Loucy (cell line): Measurements from ENCODE around the gene EXOSC1.
"Not testable (repeated sequence)": the region's sequence is repeated elsewhere in the genome, so short reads cannot be mapped to it uniquely, and the experiment has no call there.

Experiments used
- H2AFZ ChIP-seq: fragments of 200-600 bp; sonication (generic); 2 replicates; pipeline ENCODE4 v1.6.0; 2016; ENCODE audit warnings: antibody characterized with exemption, mild to moderate bottlenecking, low read length, moderate library complexity
- H3F3A ChIP-seq: fragments of 200-600 bp; 2 replicates; pipeline ENCODE4 v1.6.0; 2016; ENCODE audit warnings: antibody characterized with exemption, low read depth, mild to moderate bottlenecking
- H3K27me3 ChIP-seq: fragments of 200-600 bp; sonication (generic); 2 replicates; pipeline ENCODE4 v1.6.1; 2014; ENCODE audit warnings: low read length, mild to moderate bottlenecking; ENCODE audit not compliant: insufficient read depth, poor library complexity, severe bottlenecking
- H3K36me3 ChIP-seq: fragments of 200-600 bp; sonication (generic); 2 replicates; pipeline ENCODE4 v1.6.1; 2016; ENCODE audit warnings: low read length; ENCODE audit not compliant: insufficient read depth
- H3K4me1 ChIP-seq: fragments of 200-600 bp; sonication (generic); 2 replicates; pipeline ENCODE4 v1.5.1; 2014; ENCODE audit warnings: low read length, mild to moderate bottlenecking; ENCODE audit not compliant: insufficient read depth, poor library complexity, severe bottlenecking
- H3K4me2 ChIP-seq: fragments of 200-600 bp; sonication (generic); 2 replicates; pipeline ENCODE4 v1.6.0; 2014; ENCODE audit warnings: antibody characterized with exemption, low read length, low read depth, mild to moderate bottlenecking; ENCODE audit not compliant: poor library complexity, severe bottlenecking
- H3K4me3 ChIP-seq: fragments of 200-600 bp; sonication (generic); 2 replicates; pipeline ENCODE4 v1.5.1; 2014; ENCODE audit warnings: low read length, mild to moderate bottlenecking, mixed read lengths; ENCODE audit not compliant: poor library complexity, severe bottlenecking
- H3K79me2 ChIP-seq: fragments of 200-600 bp; sonication (generic); 2 replicates; pipeline ENCODE4 v1.6.1; 2014; ENCODE audit warnings: low read length; ENCODE audit not compliant: insufficient read depth
- H3K9ac ChIP-seq: fragments of 200-600 bp; sonication (generic); 2 replicates; pipeline ENCODE4 v1.6.0; 2014; ENCODE audit warnings: mild to moderate bottlenecking, low read depth, low read length, moderate library complexity; ENCODE audit not compliant: poor library complexity, severe bottlenecking
- H3K9me2 ChIP-seq: fragments of 200-600 bp; sonication (generic); replicated peaks from 2 replicates; pipeline ENCODE4 v1.6.1; 2016; ENCODE audit warnings: low read depth, low read length, mixed read lengths
- H3K9me3 ChIP-seq: fragments of 200-600 bp; sonication (generic); 2 replicates; pipeline ENCODE4 v1.6.1; 2014; ENCODE audit warnings: mild to moderate bottlenecking, antibody characterized with exemption, low read length, low read depth; ENCODE audit not compliant: insufficient read depth
- H4K20me1 ChIP-seq: fragments of 200-600 bp; sonication (generic); 2 replicates; pipeline ENCODE4 v1.6.0; 2014; ENCODE audit warnings: antibody characterized with exemption, low read length, mild to moderate bottlenecking; ENCODE audit not compliant: insufficient read depth, poor library complexity, severe bottlenecking
- CTCF ChIP-seq: fragments of 200-600 bp; sonication (generic); conservative IDR thresholded peaks from 2 replicates; pipeline ENCODE4 v1.5.1; 2014; ENCODE audit warnings: mild to moderate bottlenecking, antibody characterized with exemption, low read length
- EZH2phosphoT487 ChIP-seq: fragments of 200-600 bp; IDR thresholded peaks from 2 replicates; pipeline ENCODE4 v1.6.1; 2018; ENCODE audit warnings: antibody characterized with exemption, mild to moderate bottlenecking, moderate library complexity, borderline replicate concordance

EXOSC1 gene

DNA sequence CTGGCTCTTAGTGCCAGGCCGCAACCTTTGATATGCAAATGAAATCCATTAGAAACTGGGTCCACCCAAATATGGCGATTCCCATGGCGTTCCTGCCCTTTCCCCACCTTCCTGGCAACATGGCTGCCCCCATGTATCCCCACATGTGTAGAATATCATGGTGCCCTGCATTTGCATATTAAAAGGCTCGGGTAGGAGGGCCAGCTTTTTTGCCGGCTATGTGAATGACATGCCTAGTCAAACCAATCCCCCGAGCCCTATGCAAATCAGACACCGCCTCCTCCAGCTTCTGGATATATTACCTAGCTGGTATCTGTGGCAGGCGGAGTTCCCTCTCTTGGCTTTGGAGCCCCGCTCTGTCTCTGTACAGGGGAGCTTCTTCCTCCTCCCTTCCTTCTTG, 34.1 kb upstream of the EXOSC1 start:
- H3K9me3 ChIP-seq: no peaks in the 10 kb centered on the region
- peaks cover 4% of the 10 kb centered on the region for H4K20me1 ChIP-seq
- H3K27me3 ChIP-seq: no peaks in the 10 kb centered on the region
- no peak overlapping the region for H3K4me2 ChIP-seq
- no peak overlapping the region for H2AFZ ChIP-seq
- H3K36me3 ChIP-seq: peaks cover 82% of the 10 kb centered on the region; the same call in 1 of the 2 replicates
- H3K4me3 ChIP-seq: no peak overlapping the region
- no peaks in the 10 kb centered on the region for H3F3A ChIP-seq
- no peaks in the 10 kb centered on the region for H3K4me1 ChIP-seq
- TF ChIP-seq CTCF: no peak
- TF ChIP-seq EZH2phosphoT487: no peak
- no peaks in the 10 kb centered on the region for H3K9me2 ChIP-seq
- peaks cover 11% of the 10 kb centered on the region; the same call in 1 of the 2 replicates for H3K79me2 ChIP-seq
- H3K9ac ChIP-seq: no peak overlapping the region

DNA sequence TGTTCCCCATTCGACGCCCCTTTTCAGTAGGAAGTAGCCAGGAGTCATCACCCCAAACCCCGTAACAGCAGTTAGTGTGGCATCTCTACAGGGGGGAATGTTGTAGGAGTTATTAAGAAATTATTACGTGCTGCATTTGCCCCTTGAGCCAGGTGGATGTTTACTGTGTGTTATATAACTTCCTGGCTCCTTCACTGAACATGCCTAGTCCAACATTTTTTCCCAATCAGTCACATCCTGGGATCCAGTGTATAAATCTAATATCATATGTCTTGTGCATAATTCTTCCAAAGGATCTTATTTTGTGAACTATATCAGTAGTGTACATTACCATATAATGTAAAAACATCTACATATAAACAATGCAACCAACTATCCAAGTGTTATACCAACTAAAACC, 33.6 kb upstream of the EXOSC1 start:
- H2AFZ ChIP-seq, H3F3A ChIP-seq, H3K4me1 ChIP-seq, H3K4me3 ChIP-seq, H3K9me3 ChIP-seq, H3K9ac ChIP-seq, H3K9me2 ChIP-seq, H3K27me3 ChIP-seq, H3K4me2 ChIP-seq, H4K20me1 ChIP-seq: not testable (repeated sequence)
- Histone ChIP-seq H3K36me3 (peaks cover 87% of the 10 kb centered on the region; the same call in 1 of the 2 replicates), H3K79me2 (peaks cover 11% of the 10 kb centered on the region; the same call in 1 of the 2 replicates)

DNA sequence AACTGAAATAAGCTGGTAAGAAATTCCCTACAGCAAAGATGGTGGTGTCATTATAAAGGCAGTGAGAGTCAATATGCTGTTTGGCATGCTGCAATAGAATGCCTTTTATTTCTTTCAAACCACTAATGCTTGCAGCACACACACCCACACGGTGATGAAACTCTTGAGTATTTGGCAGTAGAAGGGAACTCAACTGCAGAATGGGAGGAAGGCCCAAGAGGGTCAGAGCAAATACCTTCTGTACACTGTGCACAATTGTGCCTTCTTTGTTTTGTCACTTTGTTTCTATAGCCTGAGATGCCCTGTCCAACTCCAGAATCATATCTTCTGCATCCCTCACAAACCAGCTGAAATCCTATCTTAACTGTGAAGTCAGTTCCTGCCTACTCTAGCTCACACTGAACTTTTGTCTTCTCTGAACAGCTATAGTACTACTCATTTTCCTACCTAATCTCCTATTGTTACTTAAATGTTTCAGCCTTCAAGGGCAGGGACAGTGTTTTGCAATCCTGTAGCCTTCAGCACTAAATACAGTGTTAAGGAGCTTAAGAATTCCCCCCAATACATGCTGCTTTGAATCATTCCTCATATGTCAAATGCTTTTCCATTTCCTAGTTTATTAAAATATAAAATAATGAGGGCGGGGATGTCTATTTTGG, 30.3 kb upstream of the EXOSC1 start:
- H2AFZ ChIP-seq: no peak overlapping the region
- no peaks in the 10 kb centered on the region for H3K27me3 ChIP-seq
- H3K4me2 ChIP-seq: no peak overlapping the region
- H3K9me2 ChIP-seq: no peaks in the 10 kb centered on the region
- no peaks in the 10 kb centered on the region for H3K79me2 ChIP-seq
- no peaks in the 10 kb centered on the region for H3K4me1 ChIP-seq
- H3F3A ChIP-seq: no peaks in the 10 kb centered on the region
- no peak overlapping the region for H3K9ac ChIP-seq
- TF ChIP-seq CTCF: no peak
- no peak overlapping the region for H3K4me3 ChIP-seq
- no peaks in the 10 kb centered on the region for H4K20me1 ChIP-seq
- no peaks in the 10 kb centered on the region for H3K9me3 ChIP-seq
- peaks cover 94% of the 10 kb centered on the region; the same call in 1 of the 2 replicates for H3K36me3 ChIP-seq

- Histone ChIP-seq H3K27me3 (no peaks in the 10 kb centered on the region), H3K36me3 (peaks cover 92% of the 10 kb centered on the region; the same call in 1 of the 2 replicates), H3K9me2 (no peaks in the 10 kb centered on the region), H3F3A (no peaks in the 10 kb centered on the region), H2AFZ (no peak overlapping the region), H3K9ac (no peak overlapping the region), H3K4me3 (no peak overlapping the region), H3K9me3 (no peaks in the 10 kb centered on the region), H3K4me2 (no peak overlapping the region), H4K20me1 (no peaks in the 10 kb centered on the region), H3K79me2 (no peaks in the 10 kb centered on the region), H3K4me1 (no peaks in the 10 kb centered on the region)
- TF ChIP-seq EZH2phosphoT487 (no peak), CTCF (no peak)
Observed at GRCh38 chr10:97474918-97475317, 29.1 kb upstream of the EXOSC1 start.

DNA sequence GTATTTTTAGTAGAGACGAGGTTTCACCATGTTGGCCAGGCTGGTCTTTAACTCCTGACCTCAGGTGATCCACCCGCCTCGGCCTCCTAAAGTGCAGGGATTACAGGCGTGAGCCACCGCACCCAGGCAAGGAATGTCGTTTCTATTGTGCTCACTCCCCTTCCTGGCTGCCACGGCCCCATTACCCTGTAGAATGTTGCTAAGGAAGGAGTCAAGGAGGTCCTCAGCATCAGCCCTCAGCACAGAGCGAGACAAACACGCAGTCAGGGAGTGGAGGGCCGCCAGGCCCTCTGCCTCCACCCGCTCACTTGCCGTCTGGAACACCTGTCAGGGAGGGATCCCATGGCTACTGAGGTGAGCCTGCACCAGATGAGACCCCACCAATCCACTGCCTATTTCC, 23.0 kb upstream of the EXOSC1 start:
- not testable (repeated sequence) for H3K4me1 ChIP-seq, H3K27me3 ChIP-seq, H3K4me2 ChIP-seq, H4K20me1 ChIP-seq, H3K9ac ChIP-seq, H3K4me3 ChIP-seq, H3K79me2 ChIP-seq, H3K9me2 ChIP-seq, H2AFZ ChIP-seq, H3K9me3 ChIP-seq, H3F3A ChIP-seq
- peaks cover 79% of the 10 kb centered on the region for H3K36me3 ChIP-seq
